HCT116 (cell line): ENCODE results near the gene CCDC102B. TPM values are rescaled to one million over a fixed set of nuclear protein-coding genes. Genes with fewer than 3 reads are reported as not detected.

Experiments
- ATAC-seq: fragments of 200-7000 bp; cut with Tn5 transposase; 2 replicates; pipeline ENCODE4 v1.9.1; 2020; ENCODE audit warnings: mild to moderate bottlenecking, moderate library complexity
- BruUV-seq: library from RNA; stranded (reverse); fragments of 400-500 nt; replicated peaks from 2 replicates; lab custom pipeline; 2021; lab: Mats Ljungman, UMichigan
- CTCF ChIA-PET: fragments of 300-600 bp; sonication (Branson Sonifier 250); formaldehyde crosslinking; loops from one replicate; lab custom pipeline; 2021; ENCODE audit warnings: antibody characterized with exemption; lab: Charles Lee
- POLR2A ChIA-PET: fragments of 300-600, 350-600 bp; sonication (Branson Sonifier 250); formaldehyde crosslinking; loops from one replicate; lab custom pipeline; 2021; ENCODE audit warnings: antibody characterized with exemption; lab: Charles Lee
- RAD21 ChIA-PET, 2 experiments: fragments of 300-600 bp; sonication (Branson Sonifier 250); formaldehyde crosslinking; loops; one replicate each; lab custom pipeline; 2023; ENCODE audit warnings: low total read pairs in 2 of 2; ENCODE audit not compliant: uncharacterized antibody in 2 of 2, unreplicated experiment in 2 of 2, low non-redundant PET in 1 of 2; lab: Charles Lee
- DNase-seq: peaks from one replicate; pipeline ENCODE4 v3.0.0-alpha.2; 2010; ENCODE audit warnings: low read depth, low spot score
- H2AFZ ChIP-seq: fragments of 200-600 bp; shearing (Covaris generic), sonication (generic); 2 replicates; pipeline ENCODE4 v1.6.1; 2017; ENCODE audit warnings: low read depth, mixed run types, mixed read lengths, antibody characterized with exemption, low read length; ENCODE audit not compliant: poor library complexity, severe bottlenecking
- H3K27ac ChIP-seq: 2 replicates; pipeline ENCODE4 v1.5.1; 2012; ENCODE audit warnings: low read depth, low read length
- H3K27me3 ChIP-seq: fragments of 200-600 bp; sonication (generic); 2 replicates; pipeline ENCODE4 v1.6.1; 2016; ENCODE audit warnings: mixed run types, low read length, mixed read lengths; ENCODE audit not compliant: insufficient read depth
- H3K36me3 ChIP-seq, 2 experiments: fragments of 200-500 bp in 1 of 2; fragments of 200-600 bp in 1 of 2; sonication (Bioruptor generic) in 1 of 2; sonication (generic) in 1 of 2; 2 replicates each; pipeline versions ENCODE4 v1.5.1 to v1.6.1; 2014 to 2016; ENCODE audit warnings: low read length in 2 of 2, inconsistent platforms in 1 of 2, mixed read lengths in 1 of 2, mixed run types in 1 of 2; ENCODE audit not compliant: insufficient read depth in 2 of 2, control insufficient read depth in 1 of 2
- H3K4me1 ChIP-seq, 2 experiments: fragments of 200-600 bp in 1 of 2; sonication (generic) in 1 of 2; 2 replicates each; pipeline versions ENCODE4 v1.5.1 to v1.6.1; 2012 to 2017; ENCODE audit warnings: low read length in 2 of 2, inconsistent platforms in 1 of 2, mild to moderate bottlenecking in 1 of 2, mixed read lengths in 1 of 2, mixed run types in 1 of 2, moderate library complexity in 1 of 2; ENCODE audit not compliant: insufficient read depth in 2 of 2, control insufficient read depth in 1 of 2
- H3K4me2 ChIP-seq: fragments of 200-600 bp; sonication (generic); 2 replicates; pipeline ENCODE4 v1.6.1; 2017; ENCODE audit warnings: mixed run types, low read length, mixed read lengths
- H3K4me3 ChIP-seq, 2 experiments: fragments of 200-600 bp in 1 of 2; sonication (generic) in 1 of 2; replicated peaks in 1 of 2; 2 replicates each; pipeline ENCODE4 v1.5.1; 2011 to 2016; ENCODE audit warnings: low read length in 2 of 2, control low read depth in 1 of 2, low read depth in 1 of 2, mild to moderate bottlenecking in 1 of 2, mixed read lengths in 1 of 2, mixed run types in 1 of 2
- H3K79me2 ChIP-seq: fragments of 200-600 bp; sonication (generic); 2 replicates; pipeline ENCODE4 v1.6.1; 2017; ENCODE audit warnings: mild to moderate bottlenecking, mixed run types, low read length, moderate library complexity, mixed read lengths; ENCODE audit not compliant: insufficient read depth
- H3K9ac ChIP-seq: fragments of 200-600 bp; sonication (generic); 2 replicates; pipeline ENCODE4 v1.6.1; 2016; ENCODE audit warnings: low read length, mixed read lengths
- H3K9me2 ChIP-seq: fragments of 200-600 bp; sonication (generic), shearing (Covaris generic); 2 replicates; pipeline ENCODE4 v1.6.1; 2017; ENCODE audit warnings: mixed run types, mild to moderate bottlenecking, moderate library complexity; ENCODE audit not compliant: insufficient read depth
- H3K9me3 ChIP-seq, 2 experiments: fragments of 200-500 bp in 1 of 2; fragments of 200-600 bp in 1 of 2; sonication (Bioruptor generic) in 1 of 2; sonication (generic) in 1 of 2; 2 replicates each; pipeline ENCODE4 v1.6.1; 2014 to 2017; ENCODE audit warnings: low read length in 2 of 2, mixed read lengths in 2 of 2, inconsistent platforms in 1 of 2, low read depth in 1 of 2, mild to moderate bottlenecking in 1 of 2, mixed run types in 1 of 2, moderate library complexity in 1 of 2; ENCODE audit not compliant: control insufficient read depth in 1 of 2, insufficient read depth in 1 of 2
- H4K20me1 ChIP-seq: fragments of 200-600 bp; sonication (generic), shearing (Covaris generic); 2 replicates; pipeline ENCODE4 v1.6.1; 2017; ENCODE audit warnings: mixed run types, mild to moderate bottlenecking, moderate library complexity; ENCODE audit not compliant: insufficient read depth
- CBX3 ChIP-seq: IDR thresholded peaks from 2 replicates; pipeline ENCODE4 v1.6.1; 2012; ENCODE audit warnings: low read depth
- CEBPB ChIP-seq: IDR thresholded peaks from 2 replicates; pipeline ENCODE4 v1.6.1; 2012; ENCODE audit warnings: low read depth
- EGR1 ChIP-seq: IDR thresholded peaks from 2 replicates; pipeline ENCODE4 v1.6.1; 2012; ENCODE audit warnings: low read depth
- EZH2phosphoT487 ChIP-seq: fragments of 200-600 bp; IDR thresholded peaks from 2 replicates; pipeline ENCODE4 v1.6.1; 2018; ENCODE audit warnings: antibody characterized with exemption, borderline replicate concordance
- FOSL1 ChIP-seq: IDR thresholded peaks from 2 replicates; pipeline ENCODE4 v1.6.1; 2012; ENCODE audit warnings: low read depth
- JUND ChIP-seq: IDR thresholded peaks from 2 replicates; pipeline ENCODE4 v1.6.1; 2012
- RAD21 ChIP-seq: IDR thresholded peaks from 2 replicates; pipeline ENCODE4 v1.6.1; 2012; ENCODE audit warnings: low read depth, mild to moderate bottlenecking
- SRF ChIP-seq: IDR thresholded peaks from 2 replicates; pipeline ENCODE4 v1.6.1; 2012; ENCODE audit warnings: low read depth
- TCF7L2 ChIP-seq: IDR thresholded peaks from 2 replicates; pipeline ENCODE4 v1.7.0; 2011; ENCODE audit warnings: borderline replicate concordance, inconsistent platforms; ENCODE audit not compliant: insufficient read depth, insufficient read length; ENCODE audit errors: extremely low read depth
- YY1 ChIP-seq: IDR thresholded peaks from 2 replicates; pipeline ENCODE4 v1.6.1; 2011; ENCODE audit warnings: low read length, low read depth, moderate library complexity, mild to moderate bottlenecking; ENCODE audit not compliant: insufficient replicate concordance; ENCODE audit errors: extremely low read depth
- ZFX ChIP-seq: fragments of 450-650 bp; IDR thresholded peaks from 2 replicates; pipeline ENCODE4 v1.6.1; 2017
- ZNF274 ChIP-seq: fragments of 200-500 bp; sonication (Bioruptor generic); IDR thresholded peaks from 2 replicates; pipeline ENCODE4 v1.6.1; 2014; ENCODE audit warnings: mild to moderate bottlenecking, low read depth, low read length, inconsistent platforms
- intact Hi-C: fragments of 100-400 bp; cut with micrococcal nuclease; formaldehyde crosslinking; loops from 2 replicates; pipeline ENCODE4 v1.10.0; 2022
- total RNA-seq: library from RNA; stranded (reverse); gene quantifications from one replicate; pipeline ENCODE4 v1.2.1, GENCODE V29; 2021; ENCODE audit not compliant: unreplicated experiment
- TF ChIP-seq, protein P1 (sequence below): IDR thresholded peaks from 2 replicates; pipeline ENCODE4 v1.6.1; 2012
- TF ChIP-seq, protein P2 (sequence below): IDR thresholded peaks from 2 replicates; pipeline ENCODE4 v1.6.1; 2012

The CCDC102B gene
- total RNA-seq, 1 experiment from 2014 or later: 1.9 TPM

DNA sequence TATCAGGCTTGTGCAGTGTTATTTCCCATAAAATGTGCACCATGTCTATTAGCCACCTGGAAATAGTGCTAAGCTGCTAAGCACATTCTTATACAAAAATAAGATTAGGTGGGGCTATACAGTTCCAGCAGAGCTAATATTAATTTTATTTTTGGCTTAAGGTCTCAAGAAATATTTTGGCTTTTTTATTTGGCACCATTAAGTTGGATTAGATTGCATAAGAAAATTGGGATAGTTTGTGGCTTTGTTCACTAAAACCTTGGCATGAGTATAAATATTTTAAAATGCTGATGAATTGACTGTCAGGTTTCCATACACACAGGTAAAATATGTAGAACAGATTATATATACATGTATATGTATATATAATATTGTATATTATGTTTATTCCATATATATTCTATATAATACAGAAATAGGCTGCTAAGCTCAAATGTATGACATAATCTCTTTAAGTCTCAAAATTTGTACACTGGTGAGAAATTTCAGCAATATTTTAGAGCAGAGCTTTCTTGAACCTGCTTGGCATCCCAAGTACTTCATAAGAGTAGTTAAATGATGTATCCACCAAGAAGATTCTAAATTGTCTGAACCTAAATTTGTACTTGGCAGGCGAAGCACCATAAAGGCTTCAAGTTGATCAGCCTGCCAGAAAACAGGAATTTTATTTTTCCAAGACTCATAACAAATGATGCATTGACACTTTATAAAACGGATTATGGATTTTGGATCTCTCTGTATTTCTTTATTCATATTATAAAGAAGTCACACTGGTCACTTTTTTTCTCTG, 32.6 kb downstream of the CCDC102B start:
- Histone ChIP-seq H3K4me2 (no peak overlapping the region), H3K4me3 (no peak overlapping the region), H2AFZ (no peak overlapping the region), H3K9me3 (no peaks in the 10 kb centered on the region), H3K27me3 (no peaks in the 10 kb centered on the region), H4K20me1 (no peaks in the 10 kb centered on the region), H3K4me1 (no peaks in the 10 kb centered on the region), H3K36me3 (no peaks in the 10 kb centered on the region), H3K79me2 (no peaks in the 10 kb centered on the region), H3K27ac (no peak overlapping the region), H3K9me2 (no peaks in the 10 kb centered on the region), H3K9ac (no peak overlapping the region)
- DNase-seq (no peak), ATAC-seq (no peak)
- ChIA-PET RAD21 (no interaction called here), CTCF (no interaction called here), POLR2A (no interaction called here)
- intact Hi-C loops: no loop called here
- no peak for TF ChIP-seq YY1
- no peak for TF ChIP-seq SRF
- TF ChIP-seq FOSL1: no peak
- no peak for TF ChIP-seq CBX3
- TF ChIP-seq, protein P1, sequence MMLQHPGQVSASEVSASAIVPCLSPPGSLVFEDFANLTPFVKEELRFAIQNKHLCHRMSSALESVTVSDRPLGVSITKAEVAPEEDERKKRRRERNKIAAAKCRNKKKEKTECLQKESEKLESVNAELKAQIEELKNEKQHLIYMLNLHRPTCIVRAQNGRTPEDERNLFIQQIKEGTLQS: no peak
- TF ChIP-seq CEBPB: no peak
- TF ChIP-seq TCF7L2: no peak
- no peak for TF ChIP-seq JUND
- no peak for TF ChIP-seq EZH2phosphoT487
- TF ChIP-seq ZNF274: no peak
- TF ChIP-seq RAD21: no peak
- TF ChIP-seq EGR1: no peak
- TF ChIP-seq, protein P2, sequence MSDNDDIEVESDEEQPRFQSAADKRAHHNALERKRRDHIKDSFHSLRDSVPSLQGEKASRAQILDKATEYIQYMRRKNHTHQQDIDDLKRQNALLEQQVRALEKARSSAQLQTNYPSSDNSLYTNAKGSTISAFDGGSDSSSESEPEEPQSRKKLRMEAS: no peak
- no peak for TF ChIP-seq ZFX
- no TSS peak for BruUV-seq
